Lung (tissue), 12 donors: ENCODE results near the gene LIFR. TPM values are rescaled to one million over a fixed set of nuclear protein-coding genes. Genes with fewer than 3 reads are reported as not detected.
A peak's percentile ranks its signal among the peaks of the same experiment; 100 is the strongest.

Experiments
- ATAC-seq: fragments of 200-7000 bp; cut with Tn5 transposase; one replicate; pipeline ENCODE4 v1.9.1; 2020; ENCODE audit warnings: moderate number of reproducible peaks; ENCODE audit not compliant: insufficient read depth, low FRiP score
- DNase-seq, 3 donors: peaks; one replicate each; pipeline ENCODE4 v3.0.0-alpha.2; 2013 to 2017
- H3K27ac ChIP-seq, 2 donors: one replicate each; pipeline ENCODE4 v1.5.1; 2013; ENCODE audit warnings: mild to moderate bottlenecking in 2 of 2, moderate library complexity in 2 of 2, control low read depth in 1 of 2, inconsistent platforms in 1 of 2, low read depth in 1 of 2, low read length in 1 of 2
- H3K27me3 ChIP-seq, 3 donors: one replicate each; pipeline ENCODE4 v1.5.1; 2013; ENCODE audit warnings: low read length in 2 of 3; ENCODE audit not compliant: control insufficient read depth in 3 of 3, insufficient read depth in 3 of 3
- H3K36me3 ChIP-seq, 4 donors: one replicate each; pipeline ENCODE4 v1.5.1; 2013; ENCODE audit warnings: low read length in 4 of 4, mild to moderate bottlenecking in 1 of 4, moderate library complexity in 1 of 4; ENCODE audit not compliant: control insufficient read depth in 4 of 4, insufficient read depth in 4 of 4
- H3K4me1 ChIP-seq, 5 donors: one replicate each; pipeline ENCODE4 v1.5.1; 2013; ENCODE audit warnings: low read length in 5 of 5, mild to moderate bottlenecking in 2 of 5, moderate library complexity in 1 of 5; ENCODE audit not compliant: control insufficient read depth in 5 of 5, insufficient read depth in 5 of 5
- H3K4me3 ChIP-seq: one replicate; pipeline ENCODE4 v1.5.1; 2013; ENCODE audit warnings: mild to moderate bottlenecking, control low read depth, moderate library complexity
- H3K9ac ChIP-seq, 2 donors: one replicate each; pipeline ENCODE4 v1.5.1; 2013; ENCODE audit warnings: low read length in 2 of 2, control low read depth in 1 of 2; ENCODE audit not compliant: insufficient read depth in 1 of 2
- H3K9me3 ChIP-seq, 4 donors: one replicate each; pipeline ENCODE4 v1.5.1; 2013; ENCODE audit warnings: low read length in 3 of 4, mild to moderate bottlenecking in 1 of 4, moderate library complexity in 1 of 4; ENCODE audit not compliant: control insufficient read depth in 4 of 4, insufficient read depth in 3 of 4
- CTCF ChIP-seq: IDR thresholded peaks from 2 replicates; pipeline ENCODE4 v1.5.1; 2012; ENCODE audit warnings: mild to moderate bottlenecking; ENCODE audit errors: control extremely low read depth, extremely low read depth
- WGBS, 2 donors: extraction: QIAGEN DNeasy Blood & Tissue Kit; methylation state at CpG; one replicate each; pipeline ENCODE4 v1.1.7; 2013; 5-methylcytosine and 5-hydroxymethylcytosine counted together
- polyA plus RNA-seq, 2 donors: library from polyadenylated mRNA; stranded (reverse); fragments of 200-250 nt; gene quantifications; one replicate each; pipeline ENCODE4 v1.2.1, GENCODE V29; 2013
- total RNA-seq, 2 donors: library from RNA; depleted of rRNA in 1 of 2; stranded (reverse); fragments of >200 nt in 1 of 2; gene quantifications; one replicate each; pipeline ENCODE4 v1.2.1, GENCODE V29; 2014 to 2021
- donor health status: control.
- donor health status: control.
- donor health status: Bipolar disorder and iron deficiency.
- donor health status: healthy.
- donor health status: DM: yes; HTN: yes; CAD: no.

LIFR gene
- total and polyA plus RNA-seq, 4 donors: 14.2 to 345 (median 37.8) TPM

DNA sequence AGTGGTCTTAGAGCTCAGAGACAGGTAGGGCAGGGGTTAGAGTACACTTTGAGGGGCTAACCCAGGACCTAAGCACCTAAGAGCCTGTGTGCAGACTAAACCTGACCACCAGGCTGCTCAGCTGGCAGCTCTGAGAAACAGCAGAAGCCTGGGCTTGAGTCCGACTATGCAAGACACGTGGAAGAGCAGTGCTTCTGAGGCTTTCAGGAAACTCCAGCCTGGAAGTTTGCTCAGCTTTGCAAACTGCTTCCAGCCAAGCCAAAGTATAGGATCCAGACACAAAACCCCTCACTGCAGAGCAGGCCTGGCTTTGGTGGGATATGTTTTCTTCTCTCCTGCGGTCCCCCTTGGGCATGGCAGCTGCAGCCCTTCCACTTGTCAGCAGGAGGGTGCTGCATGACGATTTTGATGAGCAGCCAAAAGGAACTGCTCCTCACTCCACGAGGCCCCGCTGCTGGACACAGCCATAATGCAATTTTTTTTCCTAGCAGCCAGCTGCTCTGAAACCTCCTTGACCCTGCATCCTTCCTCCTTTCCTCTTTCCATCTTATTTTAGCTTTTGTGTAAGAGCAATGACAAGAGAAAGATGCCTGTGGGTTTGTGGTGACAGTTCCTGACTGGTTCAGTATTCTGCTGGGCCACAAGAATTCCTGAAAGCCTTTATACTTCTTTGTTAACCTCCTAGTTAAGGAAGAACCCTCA is 123.1 kb downstream of the LIFR start:
- 23 to 33% methylated on average over 6 of the region's 6 CpGs for WGBS, 2 donors
- Histone ChIP-seq H3K9ac (no peak overlapping the region), H3K4me1 (peaks cover 0 to 48% (median 11%) of the 10 kb centered on the region in 5 donors), H3K36me3 (no peaks in the 10 kb centered on the region), H3K9me3 (no peaks in the 10 kb centered on the region), H3K27me3 (no peaks in the 10 kb centered on the region), H3K27ac (peak overlapping the region in 1 of 2 donors; percentile 40), H3K4me3 (no peak overlapping the region)
- DNase-seq: peak; percentile 94 to 98 (median 97)
- peak; percentile 9 for ATAC-seq
- no peak for TF ChIP-seq CTCF

GRCh38 chr5:38431242-38431853 is 125.1 kb downstream of the LIFR start:
- DNase-seq (no peak), ATAC-seq (no peak)
- Histone ChIP-seq H3K4me1 (peaks cover 0 to 38% (median 11%) of the 10 kb centered on the region in 5 donors), H3K36me3 (no peaks in the 10 kb centered on the region), H3K9me3 (no peaks in the 10 kb centered on the region), H3K27ac (no peak overlapping the region), H3K9ac (no peak overlapping the region), H3K27me3 (no peaks in the 10 kb centered on the region), H3K4me3 (no peak overlapping the region)
- no peak for TF ChIP-seq CTCF
- 95 to 100% methylated on average over 1 of the region's 1 CpG for WGBS, 2 donors

DNA sequence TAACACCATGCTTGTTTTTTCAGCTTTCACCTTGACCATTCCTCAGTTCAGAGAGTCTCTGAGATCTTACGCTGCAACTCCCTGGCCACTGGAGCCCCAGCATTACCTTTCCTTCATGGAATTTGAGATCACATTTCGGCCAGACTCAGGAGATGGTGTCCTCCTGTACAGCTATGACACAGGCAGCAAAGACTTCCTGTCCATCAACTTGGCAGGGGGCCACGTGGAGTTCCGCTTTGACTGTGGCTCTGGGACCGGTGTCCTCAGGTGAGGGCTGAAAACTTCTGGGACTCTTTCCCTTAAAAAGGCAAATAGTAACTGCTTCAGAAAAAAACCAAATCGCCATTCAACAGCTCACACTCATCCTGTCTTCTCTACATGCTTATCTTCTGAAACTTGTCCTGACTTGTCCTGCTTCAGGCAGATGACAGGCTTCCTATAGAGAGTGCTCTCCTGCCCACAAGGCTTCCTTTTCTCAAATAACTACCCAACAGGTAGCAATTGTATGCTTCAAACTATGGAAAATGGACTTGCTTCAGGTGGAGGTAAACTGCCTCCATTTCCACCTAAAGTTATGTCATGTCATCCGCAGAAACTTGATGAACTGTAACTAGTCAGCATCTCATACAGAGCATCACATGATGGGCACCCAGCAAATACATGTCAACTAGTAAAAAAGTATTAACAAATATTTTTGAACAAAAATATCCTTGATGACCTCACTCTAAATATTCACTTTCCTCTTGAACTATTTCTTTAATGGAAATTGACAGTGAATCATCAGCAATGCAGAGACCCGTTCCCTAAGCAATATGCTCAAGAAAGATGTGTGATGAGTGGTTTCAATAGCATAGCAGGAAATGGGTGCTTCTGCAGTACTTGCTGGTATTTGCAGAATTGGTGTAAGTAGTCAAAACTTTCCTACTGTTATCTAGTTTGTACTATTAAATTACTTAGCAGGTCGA is 129.2 kb downstream of the LIFR start:
- H3K36me3 ChIP-seq: no peaks in the 10 kb centered on the region
- no peak overlapping the region for H3K27ac ChIP-seq
- H3K4me3 ChIP-seq: no peak overlapping the region
- H3K9me3 ChIP-seq: no peaks in the 10 kb centered on the region
- peaks cover 0 to 10% (median 0%) of the 10 kb centered on the region in 5 donors for H3K4me1 ChIP-seq
- 79 to 84% methylated on average over 9 of the region's 9 CpGs for whole genome bisulfite sequencing, 2 donors
- H3K27me3 ChIP-seq: no peaks in the 10 kb centered on the region
- H3K9ac ChIP-seq: no peak overlapping the region
- ATAC-seq (no peak), DNase-seq (no peak)
- TF ChIP-seq CTCF: no peak
